Measurements from ENCODE around the gene RNF130. TPM values are rescaled to one million over a fixed set of nuclear protein-coding genes. Genes with fewer than 3 reads are reported as not detected.

Gene RNF130
- total and polyA plus RNA-seq, 4 donors, result 24.9 to 93.1 (median 51.4) TPM

DNA sequence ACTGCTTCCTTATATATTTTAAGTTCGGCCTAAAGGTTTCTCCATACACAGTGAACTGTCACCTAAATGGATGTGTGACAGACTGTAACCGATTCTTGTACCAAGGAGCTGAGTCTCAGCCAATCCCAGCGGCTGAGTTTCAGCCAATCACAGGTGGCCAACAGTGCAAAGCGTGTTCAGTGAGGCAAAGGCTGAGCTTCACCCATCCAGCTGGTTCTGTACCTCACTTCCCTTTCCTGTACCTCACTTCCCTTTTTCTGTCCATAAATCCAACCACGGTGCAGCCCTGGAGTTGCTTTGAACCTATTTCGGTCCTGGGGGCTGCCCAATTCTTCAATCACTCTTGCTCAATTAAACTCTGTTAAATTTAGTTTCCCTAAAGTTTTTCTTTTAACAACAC, 148.1 kb downstream of the RNF130 start:
- H3K27ac ChIP-seq (ENCODE audit: low read depth in 1 of 2, low read length in 2 of 2), result no peak overlapping the region
- no peak overlapping the region for H3K9ac ChIP-seq (ENCODE audit: low read depth in 1 of 2, low read length in 2 of 2)
- H3K36me3 ChIP-seq (ENCODE audit: control insufficient read depth in 4 of 4, insufficient read depth in 3 of 4, low read depth in 1 of 4, low read length in 3 of 4), result no peaks in the 10 kb centered on the region
- no peaks in the 10 kb centered on the region for H3K4me1 ChIP-seq (ENCODE audit: control insufficient read depth in 4 of 4, insufficient read depth in 4 of 4, low read length in 3 of 4)
- 89% methylated on average over 6 of the region's 6 CpGs for WGBS
- no peak overlapping the region for H3K4me3 ChIP-seq (ENCODE audit: low read depth in 1 of 3, low read length in 3 of 3)
- DNase-seq (ENCODE audit: low spot score), result no peak
- no peaks in the 10 kb centered on the region for H3K27me3 ChIP-seq (ENCODE audit: control insufficient read depth in 4 of 4, insufficient read depth in 4 of 4, low read length in 3 of 4)
- H3K9me3 ChIP-seq (ENCODE audit: control insufficient read depth in 4 of 4, low read length in 3 of 4), result no peaks in the 10 kb centered on the region
- TF ChIP-seq, protein P1, sequence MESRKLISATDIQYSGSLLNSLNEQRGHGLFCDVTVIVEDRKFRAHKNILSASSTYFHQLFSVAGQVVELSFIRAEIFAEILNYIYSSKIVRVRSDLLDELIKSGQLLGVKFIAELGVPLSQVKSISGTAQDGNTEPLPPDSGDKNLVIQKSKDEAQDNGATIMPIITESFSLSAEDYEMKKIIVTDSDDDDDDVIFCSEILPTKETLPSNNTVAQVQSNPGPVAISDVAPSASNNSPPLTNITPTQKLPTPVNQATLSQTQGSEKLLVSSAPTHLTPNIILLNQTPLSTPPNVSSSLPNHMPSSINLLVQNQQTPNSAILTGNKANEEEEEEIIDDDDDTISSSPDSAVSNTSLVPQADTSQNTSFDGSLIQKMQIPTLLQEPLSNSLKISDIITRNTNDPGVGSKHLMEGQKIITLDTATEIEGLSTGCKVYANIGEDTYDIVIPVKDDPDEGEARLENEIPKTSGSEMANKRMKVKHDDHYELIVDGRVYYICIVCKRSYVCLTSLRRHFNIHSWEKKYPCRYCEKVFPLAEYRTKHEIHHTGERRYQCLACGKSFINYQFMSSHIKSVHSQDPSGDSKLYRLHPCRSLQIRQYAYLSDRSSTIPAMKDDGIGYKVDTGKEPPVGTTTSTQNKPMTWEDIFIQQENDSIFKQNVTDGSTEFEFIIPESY (IDR thresholded peaks at IDR 0.05), result no peak
- TF ChIP-seq EGR1 (IDR thresholded peaks at IDR 0.05; ENCODE audit: low read depth in 2 of 2) (no peak), JUND (IDR thresholded peaks at IDR 0.05) (no peak), FOXA2 (IDR thresholded peaks at IDR 0.05) (no peak), HNF4G (IDR thresholded peaks at IDR 0.05) (no peak), ATF3 (IDR thresholded peaks at IDR 0.05) (no peak), RAD21 (IDR thresholded peaks at IDR 0.05) (no peak), NR2F2 (IDR thresholded peaks at IDR 0.05) (no peak), FOXA1 (IDR thresholded peaks at IDR 0.05) (no peak)
- TF ChIP-seq, protein P2, sequence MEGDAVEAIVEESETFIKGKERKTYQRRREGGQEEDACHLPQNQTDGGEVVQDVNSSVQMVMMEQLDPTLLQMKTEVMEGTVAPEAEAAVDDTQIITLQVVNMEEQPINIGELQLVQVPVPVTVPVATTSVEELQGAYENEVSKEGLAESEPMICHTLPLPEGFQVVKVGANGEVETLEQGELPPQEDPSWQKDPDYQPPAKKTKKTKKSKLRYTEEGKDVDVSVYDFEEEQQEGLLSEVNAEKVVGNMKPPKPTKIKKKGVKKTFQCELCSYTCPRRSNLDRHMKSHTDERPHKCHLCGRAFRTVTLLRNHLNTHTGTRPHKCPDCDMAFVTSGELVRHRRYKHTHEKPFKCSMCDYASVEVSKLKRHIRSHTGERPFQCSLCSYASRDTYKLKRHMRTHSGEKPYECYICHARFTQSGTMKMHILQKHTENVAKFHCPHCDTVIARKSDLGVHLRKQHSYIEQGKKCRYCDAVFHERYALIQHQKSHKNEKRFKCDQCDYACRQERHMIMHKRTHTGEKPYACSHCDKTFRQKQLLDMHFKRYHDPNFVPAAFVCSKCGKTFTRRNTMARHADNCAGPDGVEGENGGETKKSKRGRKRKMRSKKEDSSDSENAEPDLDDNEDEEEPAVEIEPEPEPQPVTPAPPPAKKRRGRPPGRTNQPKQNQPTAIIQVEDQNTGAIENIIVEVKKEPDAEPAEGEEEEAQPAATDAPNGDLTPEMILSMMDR (IDR thresholded peaks at IDR 0.05; ENCODE audit: low read depth, low read length, missing input control), result no peak
- TF ChIP-seq, protein P3, sequence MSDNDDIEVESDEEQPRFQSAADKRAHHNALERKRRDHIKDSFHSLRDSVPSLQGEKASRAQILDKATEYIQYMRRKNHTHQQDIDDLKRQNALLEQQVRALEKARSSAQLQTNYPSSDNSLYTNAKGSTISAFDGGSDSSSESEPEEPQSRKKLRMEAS (IDR thresholded peaks at IDR 0.05), result no peak

- Histone ChIP-seq H3K36me3 (ENCODE audit: control insufficient read depth in 4 of 4, insufficient read depth in 3 of 4, low read depth in 1 of 4, low read length in 3 of 4) (no peaks in the 10 kb centered on the region), H3K4me3 (ENCODE audit: low read depth in 1 of 3, low read length in 3 of 3) (no peak overlapping the region), H3K9me3 (ENCODE audit: control insufficient read depth in 4 of 4, low read length in 3 of 4) (no peaks in the 10 kb centered on the region), H3K4me1 (ENCODE audit: control insufficient read depth in 4 of 4, insufficient read depth in 4 of 4, low read length in 3 of 4) (no peaks in the 10 kb centered on the region), H3K9ac (ENCODE audit: low read depth in 1 of 2, low read length in 2 of 2) (no peak overlapping the region), H3K27ac (ENCODE audit: low read depth in 1 of 2, low read length in 2 of 2) (no peak overlapping the region), H3K27me3 (ENCODE audit: control insufficient read depth in 4 of 4, insufficient read depth in 4 of 4, low read length in 3 of 4) (no peaks in the 10 kb centered on the region)
- 90% methylated on average over 4 of the region's 4 CpGs for WGBS
- no peak for DNase-seq (ENCODE audit: low spot score)
- TF ChIP-seq HNF4G (IDR thresholded peaks at IDR 0.05) (no peak), HNF4A (conservative IDR thresholded peaks at IDR 0.05) (no peak), GABPA (IDR thresholded peaks at IDR 0.05 in 1 of 2, conservative IDR thresholded peaks at IDR 0.05 in 1 of 2) (no peak), FOXA1 (IDR thresholded peaks at IDR 0.05) (no peak), TAF1 (conservative IDR thresholded peaks at IDR 0.05) (no peak), SP1 (IDR thresholded peaks at IDR 0.05) (no peak), YY1 (IDR thresholded peaks at IDR 0.05) (no peak), JUND (IDR thresholded peaks at IDR 0.05) (no peak), NR2F2 (IDR thresholded peaks at IDR 0.05) (no peak), ATF3 (IDR thresholded peaks at IDR 0.05) (no peak), FOXA2 (IDR thresholded peaks at IDR 0.05) (no peak), RXRA (IDR thresholded peaks at IDR 0.05) (no peak), EGR1 (IDR thresholded peaks at IDR 0.05; ENCODE audit: low read depth in 2 of 2) (no peak), RAD21 (IDR thresholded peaks at IDR 0.05) (no peak)
- TF ChIP-seq, protein P4, sequence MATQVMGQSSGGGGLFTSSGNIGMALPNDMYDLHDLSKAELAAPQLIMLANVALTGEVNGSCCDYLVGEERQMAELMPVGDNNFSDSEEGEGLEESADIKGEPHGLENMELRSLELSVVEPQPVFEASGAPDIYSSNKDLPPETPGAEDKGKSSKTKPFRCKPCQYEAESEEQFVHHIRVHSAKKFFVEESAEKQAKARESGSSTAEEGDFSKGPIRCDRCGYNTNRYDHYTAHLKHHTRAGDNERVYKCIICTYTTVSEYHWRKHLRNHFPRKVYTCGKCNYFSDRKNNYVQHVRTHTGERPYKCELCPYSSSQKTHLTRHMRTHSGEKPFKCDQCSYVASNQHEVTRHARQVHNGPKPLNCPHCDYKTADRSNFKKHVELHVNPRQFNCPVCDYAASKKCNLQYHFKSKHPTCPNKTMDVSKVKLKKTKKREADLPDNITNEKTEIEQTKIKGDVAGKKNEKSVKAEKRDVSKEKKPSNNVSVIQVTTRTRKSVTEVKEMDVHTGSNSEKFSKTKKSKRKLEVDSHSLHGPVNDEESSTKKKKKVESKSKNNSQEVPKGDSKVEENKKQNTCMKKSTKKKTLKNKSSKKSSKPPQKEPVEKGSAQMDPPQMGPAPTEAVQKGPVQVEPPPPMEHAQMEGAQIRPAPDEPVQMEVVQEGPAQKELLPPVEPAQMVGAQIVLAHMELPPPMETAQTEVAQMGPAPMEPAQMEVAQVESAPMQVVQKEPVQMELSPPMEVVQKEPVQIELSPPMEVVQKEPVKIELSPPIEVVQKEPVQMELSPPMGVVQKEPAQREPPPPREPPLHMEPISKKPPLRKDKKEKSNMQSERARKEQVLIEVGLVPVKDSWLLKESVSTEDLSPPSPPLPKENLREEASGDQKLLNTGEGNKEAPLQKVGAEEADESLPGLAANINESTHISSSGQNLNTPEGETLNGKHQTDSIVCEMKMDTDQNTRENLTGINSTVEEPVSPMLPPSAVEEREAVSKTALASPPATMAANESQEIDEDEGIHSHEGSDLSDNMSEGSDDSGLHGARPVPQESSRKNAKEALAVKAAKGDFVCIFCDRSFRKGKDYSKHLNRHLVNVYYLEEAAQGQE (IDR thresholded peaks at IDR 0.05), result no peak
- TF ChIP-seq, protein P1 (IDR thresholded peaks at IDR 0.05), result no peak
- TF ChIP-seq, protein P2 (IDR thresholded peaks at IDR 0.05; ENCODE audit: low read depth, low read length, missing input control), result no peak
- TF ChIP-seq, protein P3 (IDR thresholded peaks at IDR 0.05), result no peak
Measured at GRCh38 chr5:179920175-179920574, 151.4 kb downstream of the RNF130 start.
